HEK293T (cell line): ENCODE measurements around the gene LAMTOR3.

ENCODE experiments used
- CTCF ChIA-PET: fragments of 350-600 bp; formaldehyde crosslinking; extraction: SDS; loops from one replicate; lab custom pipeline; 2021; ENCODE audit warnings: antibody characterized with exemption, inconsistent platforms; lab: Yijun Ruan, JAX
- POLR2A ChIA-PET: fragments of 350-600 bp; formaldehyde crosslinking; extraction: SDS; loops from one replicate; lab custom pipeline; 2020; ENCODE audit warnings: antibody characterized with exemption, inconsistent platforms; lab: Yijun Ruan, JAX
- DNase-seq: peaks from one replicate; pipeline ENCODE4 v3.0.0; 2012; ENCODE audit warnings: mixed read lengths; ENCODE audit errors: extremely low spot score
- ARNT ChIP-seq: fragments of 450-650 bp; IDR thresholded peaks from 2 replicates; pipeline ENCODE4 v1.6.1; 2017; ENCODE audit warnings: mild to moderate bottlenecking
- BHLHE40 ChIP-seq: fragments of 450-650 bp; IDR thresholded peaks from 2 replicates; pipeline ENCODE4 v1.6.1; 2016; ENCODE audit warnings: mild to moderate bottlenecking, moderate library complexity, borderline replicate concordance
- CTBP1 ChIP-seq: fragments of 450-650 bp; IDR thresholded peaks from 2 replicates; pipeline ENCODE4 v1.6.1; 2016; ENCODE audit warnings: borderline replicate concordance
- ELF4 ChIP-seq: fragments of 450-650 bp; IDR thresholded peaks from 2 replicates; pipeline ENCODE4 v1.6.1; 2017; ENCODE audit warnings: antibody characterized with exemption
- FOXA1 ChIP-seq: fragments of 450-650 bp; IDR thresholded peaks from 2 replicates; pipeline ENCODE4 v1.6.1; 2016; ENCODE audit warnings: mild to moderate bottlenecking
- FOXK2 ChIP-seq: fragments of 450-650 bp; IDR thresholded peaks from 2 replicates; pipeline ENCODE4 v1.6.1; 2016; ENCODE audit warnings: mild to moderate bottlenecking
- FOXM1 ChIP-seq: fragments of 450-650 bp; IDR thresholded peaks from 2 replicates; pipeline ENCODE4 v1.6.1; 2017; ENCODE audit warnings: mild to moderate bottlenecking, borderline replicate concordance
- HDGF ChIP-seq: fragments of 450-650 bp; IDR thresholded peaks from 2 replicates; pipeline ENCODE4 v1.6.1; 2017; ENCODE audit warnings: antibody characterized with exemption, borderline replicate concordance
- L3MBTL2 ChIP-seq: fragments of 450-650 bp; conservative IDR thresholded peaks from 2 replicates; pipeline ENCODE4 v1.6.1; 2016; ENCODE audit warnings: mild to moderate bottlenecking
- LEF1 ChIP-seq: fragments of 450-650 bp; IDR thresholded peaks from 2 replicates; pipeline ENCODE4 v1.6.1; 2017; ENCODE audit warnings: mild to moderate bottlenecking, borderline replicate concordance
- NFRKB ChIP-seq: fragments of 450-650 bp; IDR thresholded peaks from 2 replicates; pipeline ENCODE4 v1.6.1; 2016; ENCODE audit warnings: mild to moderate bottlenecking, moderate library complexity
- PKNOX1 ChIP-seq: fragments of 450-650 bp; IDR thresholded peaks from 2 replicates; pipeline ENCODE4 v1.6.1; 2016
- SP1 ChIP-seq: fragments of 450-650 bp; IDR thresholded peaks from 2 replicates; pipeline ENCODE4 v1.6.1; 2017
- SUZ12 ChIP-seq: fragments of 450-650 bp; IDR thresholded peaks from 2 replicates; pipeline ENCODE4 v1.6.1; 2016; ENCODE audit warnings: mild to moderate bottlenecking
- TARDBP ChIP-seq: fragments of 450-650 bp; IDR thresholded peaks from 2 replicates; pipeline ENCODE4 v1.6.1; 2016
- ZNF384 ChIP-seq: fragments of 450-650 bp; IDR thresholded peaks from 2 replicates; pipeline ENCODE4 v1.6.1; 2016

The LAMTOR3 gene

GRCh38 chr4:99886146-99886545 is 8.1 kb downstream of the LAMTOR3 start:
- POLR2A ChIA-PET: no interaction called here
- CTCF ChIA-PET: no interaction called here
- DNase-seq: no peak
- TF ChIP-seq NFRKB (no peak), PKNOX1 (no peak), SUZ12 (no peak), ZNF384 (no peak), ELF4 (no peak), FOXM1 (no peak), FOXK2 (no peak), L3MBTL2 (no peak), CTBP1 (no peak), SP1 (no peak), FOXA1 (no peak), BHLHE40 (no peak), HDGF (no peak), TARDBP (no peak), LEF1 (no peak), ARNT (no peak)

GRCh38 chr4:99885687-99886086 is 8.5 kb downstream of the LAMTOR3 start:
- ChIA-PET POLR2A (no interaction called here), CTCF (interaction anchor here (0.6 kb wide), 1 partner anchor 55 kb away, joined by 4 read pairs; no protein-coding TSS in a partner anchor)
- no peak for DNase-seq
- TF ChIP-seq FOXM1: no peak

GRCh38 chr4:99885063-99885664 is 9.1 kb downstream of the LAMTOR3 start:
- TF ChIP-seq CTBP1: no peak
- no peak for TF ChIP-seq NFRKB
- TF ChIP-seq ELF4: no peak
- no peak for TF ChIP-seq L3MBTL2
- TF ChIP-seq FOXM1: no peak
- no peak for TF ChIP-seq ZNF384
- no peak for TF ChIP-seq FOXK2
- no peak for TF ChIP-seq SUZ12
- POLR2A ChIA-PET: no interaction called here
- CTCF ChIA-PET: interaction anchor here (0.6 kb wide), 2 partner anchors 9 to 55 kb away, joined by 4 to 9 read pairs; partner anchors contain the start of gene LAMTOR3
- DNase-seq: peak; percentile 19

- TF ChIP-seq HDGF: no peak
- TF ChIP-seq SUZ12: no peak
- no peak for TF ChIP-seq FOXK2
- no peak for TF ChIP-seq FOXM1
- TF ChIP-seq FOXA1: no peak
- TF ChIP-seq BHLHE40: no peak
- TF ChIP-seq SP1: no peak
- TF ChIP-seq ZNF384: no peak
- no peak for TF ChIP-seq ELF4
- no peak for TF ChIP-seq PKNOX1
- no peak for TF ChIP-seq ARNT
- DNase-seq: no peak
- ChIA-PET POLR2A (interaction anchor here (0.6 kb wide), 1 partner anchor 70 kb away, joined by 3 read pairs; no protein-coding TSS in a partner anchor), CTCF (no interaction called here)
Measured at GRCh38 chr4:99879458-99879857, 14.8 kb downstream of the LAMTOR3 start.

GRCh38 chr4:99878604-99879003 is 15.6 kb downstream of the LAMTOR3 start:
- CTCF ChIA-PET: no interaction called here
- TF ChIP-seq NFRKB (no peak), FOXM1 (no peak), BHLHE40 (no peak), PKNOX1 (no peak), HDGF (no peak), FOXA1 (no peak), ELF4 (no peak), SP1 (no peak), LEF1 (no peak), FOXK2 (no peak), ARNT (no peak), ZNF384 (no peak)
- POLR2A ChIA-PET: interaction anchor here (0.6 kb wide), 1 partner anchor 70 kb away, joined by 3 read pairs; no protein-coding TSS in a partner anchor
- no peak for DNase-seq

- ChIA-PET CTCF (no interaction called here), POLR2A (no interaction called here)
- no peak for TF ChIP-seq SUZ12
- TF ChIP-seq FOXA1: no peak
- no peak for TF ChIP-seq SP1
- TF ChIP-seq TARDBP: no peak
- no peak for TF ChIP-seq FOXM1
- no peak for TF ChIP-seq PKNOX1
- no peak for TF ChIP-seq FOXK2
- TF ChIP-seq BHLHE40: no peak
- TF ChIP-seq ARNT: no peak
- no peak for TF ChIP-seq LEF1
- no peak for TF ChIP-seq NFRKB
- TF ChIP-seq ELF4: no peak
- TF ChIP-seq ZNF384: no peak
- no peak for TF ChIP-seq HDGF
- TF ChIP-seq CTBP1: no peak
- TF ChIP-seq L3MBTL2: no peak
- no peak for DNase-seq
Measured at GRCh38 chr4:99876946-99877345, 17.3 kb downstream of the LAMTOR3 start.
